Cardiac fibroblast (primary cell): Measurements from ENCODE around the gene FOXN1.

Experiments used
- DNase-seq, 2 donors: peaks; one replicate each; pipeline versions ENCODE4 v3.0.0 to v3.0.0-alpha.2; 2010; ENCODE audit warnings: low read depth in 2 of 2
- H3K4me3 ChIP-seq, 2 donors: replicated peaks in 1 of 2; 1 replicate in 1 of 2; 2 replicates in 1 of 2; pipeline ENCODE4 v1.5.1; 2011; ENCODE audit warnings: low read depth in 2 of 2, low read length in 2 of 2, mild to moderate bottlenecking in 2 of 2, moderate library complexity in 1 of 2
- TF ChIP-seq, protein P1 (sequence below): IDR thresholded peaks from one replicate; pipeline ENCODE4 v1.5.1; 2011; ENCODE audit warnings: low read depth, mild to moderate bottlenecking, low read length, inconsistent platforms

Gene FOXN1

GRCh38 chr17:28468781-28469180, 37.4 kb upstream of the FOXN1 start:
- TF ChIP-seq, protein P1, sequence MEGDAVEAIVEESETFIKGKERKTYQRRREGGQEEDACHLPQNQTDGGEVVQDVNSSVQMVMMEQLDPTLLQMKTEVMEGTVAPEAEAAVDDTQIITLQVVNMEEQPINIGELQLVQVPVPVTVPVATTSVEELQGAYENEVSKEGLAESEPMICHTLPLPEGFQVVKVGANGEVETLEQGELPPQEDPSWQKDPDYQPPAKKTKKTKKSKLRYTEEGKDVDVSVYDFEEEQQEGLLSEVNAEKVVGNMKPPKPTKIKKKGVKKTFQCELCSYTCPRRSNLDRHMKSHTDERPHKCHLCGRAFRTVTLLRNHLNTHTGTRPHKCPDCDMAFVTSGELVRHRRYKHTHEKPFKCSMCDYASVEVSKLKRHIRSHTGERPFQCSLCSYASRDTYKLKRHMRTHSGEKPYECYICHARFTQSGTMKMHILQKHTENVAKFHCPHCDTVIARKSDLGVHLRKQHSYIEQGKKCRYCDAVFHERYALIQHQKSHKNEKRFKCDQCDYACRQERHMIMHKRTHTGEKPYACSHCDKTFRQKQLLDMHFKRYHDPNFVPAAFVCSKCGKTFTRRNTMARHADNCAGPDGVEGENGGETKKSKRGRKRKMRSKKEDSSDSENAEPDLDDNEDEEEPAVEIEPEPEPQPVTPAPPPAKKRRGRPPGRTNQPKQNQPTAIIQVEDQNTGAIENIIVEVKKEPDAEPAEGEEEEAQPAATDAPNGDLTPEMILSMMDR, result no peak
- H3K4me3 ChIP-seq, result no peak overlapping the region
- no peak for DNase-seq

- TF ChIP-seq, protein P1, result no peak
- DNase-seq, result no peak
- H3K4me3 ChIP-seq, result no peak overlapping the region
These were observed 36.8 kb upstream of the FOXN1 start for GRCh38 chr17:28469376-28469775.

DNA sequence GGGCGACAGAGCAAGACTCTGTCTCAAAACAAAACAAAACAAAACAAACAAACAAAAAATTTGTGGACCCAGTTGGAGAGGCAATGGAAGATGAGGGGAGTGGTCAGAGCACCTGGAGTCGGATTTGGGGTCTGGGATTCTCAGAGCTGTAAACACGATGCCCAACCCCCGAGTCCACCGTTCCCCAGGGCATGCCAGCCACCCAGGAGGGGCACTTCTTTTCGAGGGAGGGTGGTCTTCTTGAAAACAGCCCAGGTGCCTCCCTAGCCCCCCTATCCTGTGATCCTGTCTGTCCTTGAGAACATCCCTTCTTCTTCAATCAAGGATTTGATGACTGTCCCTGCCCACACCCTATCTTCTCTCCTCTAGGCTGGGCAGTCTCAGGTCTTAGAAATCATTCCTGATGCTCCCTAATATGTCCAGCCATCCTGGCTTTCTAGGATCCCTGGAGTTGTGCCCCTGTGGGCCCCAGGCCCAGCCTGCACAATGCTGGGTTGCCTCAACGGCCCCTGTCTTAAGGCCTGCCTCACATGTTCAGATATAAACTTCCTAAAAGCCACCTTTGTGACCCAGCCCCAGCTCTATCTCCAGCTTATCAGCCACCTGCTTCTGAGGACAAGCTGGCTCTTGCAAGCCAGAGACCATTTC, 35.8 kb upstream of the FOXN1 start:
- no peak for DNase-seq
- no peak overlapping the region for H3K4me3 ChIP-seq
- TF ChIP-seq, protein P1, result no peak

GRCh38 chr17:28470914-28471366, 35.2 kb upstream of the FOXN1 start:
- no peak for DNase-seq
- no peak overlapping the region for H3K4me3 ChIP-seq
- TF ChIP-seq, protein P1, result no peak

GRCh38 chr17:28471531-28472342, 34.4 kb upstream of the FOXN1 start:
- TF ChIP-seq, protein P1, result no peak
- DNase-seq, result no peak

DNA sequence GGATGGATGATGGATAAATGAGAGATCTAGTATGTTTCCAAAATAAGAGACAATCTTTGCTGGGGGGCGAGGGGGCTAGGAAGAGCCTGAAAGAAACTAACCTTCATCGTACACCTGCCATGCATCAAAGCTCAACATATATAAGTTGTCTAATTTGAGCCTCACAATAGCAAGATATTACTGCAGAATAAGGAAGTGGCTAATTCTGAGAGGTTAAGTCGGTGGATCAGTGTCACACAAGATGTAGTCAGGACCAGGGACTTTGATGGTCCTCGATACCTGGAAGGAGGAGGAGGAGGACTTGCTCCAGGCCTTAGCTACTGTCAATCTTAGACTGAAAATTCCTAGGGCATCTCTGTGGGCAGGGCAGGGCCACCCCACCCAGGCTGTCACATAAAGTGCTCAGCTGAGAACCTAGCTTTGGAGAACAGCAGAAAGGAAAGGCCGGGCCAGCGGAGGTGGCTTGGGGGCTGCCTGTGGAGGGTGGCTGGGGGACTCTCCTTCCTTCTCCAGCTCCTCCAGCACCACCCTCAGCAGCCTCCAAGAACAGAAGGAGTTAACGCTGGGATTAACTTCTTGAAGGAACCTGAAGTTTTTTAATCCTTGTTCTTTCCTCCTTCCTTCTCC, 33.2 kb upstream of the FOXN1 start:
- H3K4me3 ChIP-seq, result no peak overlapping the region
- TF ChIP-seq, protein P1, result no peak
- DNase-seq, result no peak

More at GRCh38 chr17:28471531-28472342, 34.4 kb upstream of the FOXN1 start:
- H3K4me3 ChIP-seq, result no peak overlapping the region
